CD4-positive, alpha-beta memory T cell (primary cell): ENCODE data around the gene ABHD2. TPM values are rescaled to one million over a fixed set of nuclear protein-coding genes. Genes with fewer than 3 reads are reported as not detected.

Experiments used
- CTCF ChIA-PET: fragments of 350-600 bp; sonication (Branson Sonifier 250); formaldehyde crosslinking; loops from one replicate; lab custom pipeline; 2021; ENCODE audit warnings: inconsistent platforms; ENCODE audit not compliant: partially characterized antibody; lab: Charles Lee
- POLR2A ChIA-PET: fragments of 350-600 bp; sonication (Branson Sonifier 250); formaldehyde crosslinking; loops from one replicate; lab custom pipeline; 2021; ENCODE audit not compliant: partially characterized antibody; lab: Charles Lee
- DNase-seq, 5 donors: peaks; one replicate each; pipeline versions ENCODE4 v3.0.0 to v3.0.0-alpha.2; 2020 to 2022; ENCODE audit warnings: mixed read lengths in 1 of 5
- H3K27ac ChIP-seq: one replicate; pipeline ENCODE4 v1.7.0; 2013; ENCODE audit warnings: low read depth, low read length
- H3K27me3 ChIP-seq: 2 replicates; pipeline ENCODE4 v1.7.0; 2013; ENCODE audit warnings: mild to moderate bottlenecking, low read length, moderate library complexity; ENCODE audit not compliant: insufficient read depth
- H3K36me3 ChIP-seq: 2 replicates; pipeline ENCODE4 v1.7.0; 2013; ENCODE audit warnings: mild to moderate bottlenecking, low read length, moderate library complexity; ENCODE audit not compliant: insufficient read depth
- H3K4me1 ChIP-seq: 2 replicates; pipeline ENCODE4 v1.7.0; 2013; ENCODE audit warnings: mild to moderate bottlenecking, low read length, moderate library complexity; ENCODE audit not compliant: insufficient read depth
- H3K4me3 ChIP-seq, 2 donors: one replicate each; pipeline ENCODE4 v1.7.0; 2013; ENCODE audit warnings: low read length in 2 of 2, mild to moderate bottlenecking in 1 of 2
- H3K9me3 ChIP-seq, 2 donors: one replicate each; pipeline ENCODE4 v1.7.0; 2013; ENCODE audit warnings: low read length in 2 of 2, control low read depth in 1 of 2; ENCODE audit not compliant: control insufficient read depth in 1 of 2
- H3K27ac Mint-ChIP-seq, 7 donors: one replicate each; pipeline ENCODE4 v1.8.0; 2020 to 2021; ENCODE audit warnings: mixed read lengths in 7 of 7, mild to moderate bottlenecking in 6 of 7, inconsistent platforms in 3 of 7, moderate library complexity in 3 of 7
- H3K27me3 Mint-ChIP-seq, 2 donors: one replicate each; pipeline ENCODE4 v1.8.0; 2020 to 2021; ENCODE audit warnings: mixed read lengths in 2 of 2
- H3K36me3 Mint-ChIP-seq, 2 donors: one replicate each; pipeline ENCODE4 v1.8.0; 2020 to 2021; ENCODE audit warnings: mixed read lengths in 2 of 2, inconsistent platforms in 1 of 2, mild to moderate bottlenecking in 1 of 2
- H3K4me1 Mint-ChIP-seq, 4 donors: one replicate each; pipeline ENCODE4 v1.8.0; 2020 to 2021; ENCODE audit warnings: mixed read lengths in 4 of 4, mild to moderate bottlenecking in 1 of 4
- H3K4me3 Mint-ChIP-seq, 8 donors: one replicate each; pipeline ENCODE4 v1.8.0; 2020 to 2021; ENCODE audit warnings: mixed read lengths in 8 of 8, mild to moderate bottlenecking in 7 of 8, moderate library complexity in 6 of 8, inconsistent platforms in 3 of 8
- H3K9me3 Mint-ChIP-seq, 8 donors: one replicate each; pipeline ENCODE4 v1.8.0; 2020 to 2021; ENCODE audit warnings: mixed read lengths in 8 of 8, mild to moderate bottlenecking in 5 of 8, inconsistent platforms in 3 of 8, moderate library complexity in 1 of 8
- intact Hi-C: fragments of 100-400 bp; cut with micrococcal nuclease; formaldehyde crosslinking; loops from one replicate; pipeline ENCODE4 v1.15.1; 2023
- polyA plus RNA-seq, 2 donors: library from polyadenylated mRNA; unstranded; fragments of 300-500 nt; fragmentation: Illumina TruSeq; gene quantifications; one replicate each; pipeline ENCODE4 v1.2.3, GENCODE V29; 2021
- total RNA-seq, 2 experiments: library from RNA; stranded (reverse); gene quantifications; one replicate each; pipeline ENCODE4 v1.2.3, GENCODE V29; 2021

ABHD2 gene
- total and polyA plus RNA-seq, 4 experiments from 2014 or later, result 12.7 to 68.9 (median 46.6) TPM

GRCh38 chr15:89111961-89112340 lies 23.7 kb downstream of the ABHD2 start:
- CTCF ChIA-PET, result interaction anchor here (1.4 to 2.6 kb wide), 6 partner anchors 21 to 214 kb away, joined by 3 to 12 read pairs (median 6); partner anchors contain the start of gene ABHD2
- peaks cover 20 to 36% of the 10 kb centered on the region in 2 donors for H3K36me3 Mint-ChIP-seq
- intact Hi-C loops, result no loop called here
- H3K4me1 Mint-ChIP-seq, result peaks cover 27 to 50% (median 34%) of the 10 kb centered on the region in 4 donors
- no peaks in the 10 kb centered on the region for H3K27me3 Mint-ChIP-seq
- POLR2A ChIA-PET, result interaction anchor here (0.8 to 2.5 kb wide), 2 partner anchors 21 to 23 kb away, joined by 3 to 8 read pairs; partner anchors contain the start of gene ABHD2
- H3K27ac Mint-ChIP-seq, result peak overlapping the region in 1 of 7 donors; percentile 78
- H3K27ac ChIP-seq, result no peak overlapping the region
- peaks cover 14% of the 10 kb centered on the region for H3K36me3 ChIP-seq
- H3K9me3 Mint-ChIP-seq, result no peaks in the 10 kb centered on the region
- no peak for DNase-seq
- H3K4me1 ChIP-seq, result peaks cover 25% of the 10 kb centered on the region
- no peaks in the 10 kb centered on the region for H3K27me3 ChIP-seq
- peak overlapping the region in 1 of 8 donors; percentile 50 for H3K4me3 Mint-ChIP-seq
- no peak overlapping the region for H3K4me3 ChIP-seq
- H3K9me3 ChIP-seq, result no peaks in the 10 kb centered on the region

DNA sequence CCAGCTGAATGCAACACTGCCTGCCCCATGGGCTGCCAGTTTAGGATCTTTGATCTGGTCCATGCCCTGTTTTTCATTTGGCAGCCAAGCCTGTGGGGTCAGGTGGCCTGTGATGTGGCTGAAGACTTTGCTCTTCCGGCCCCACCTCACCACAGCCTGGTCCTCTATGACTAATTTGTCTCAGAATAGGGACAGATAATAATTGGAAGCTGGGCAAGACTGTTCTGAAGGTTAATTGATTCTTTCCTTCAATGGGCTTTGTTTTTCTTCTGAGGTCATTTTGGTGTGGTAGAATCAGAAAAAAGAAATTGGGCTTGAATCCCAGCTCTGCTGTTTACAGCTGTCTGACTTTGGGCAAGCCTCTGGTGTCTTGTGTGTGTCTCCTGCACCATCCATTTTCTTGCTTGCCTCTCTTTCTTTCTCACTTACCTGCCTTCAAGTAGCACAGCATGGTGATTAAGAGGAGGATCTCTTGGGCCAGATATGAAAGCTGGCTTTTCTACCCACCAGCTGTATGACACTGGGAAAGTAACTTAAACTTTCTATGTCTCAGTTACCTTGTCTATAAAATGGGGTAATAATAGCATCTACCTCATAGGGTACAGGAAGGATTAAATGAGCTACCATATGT lies 24.2 kb downstream of the ABHD2 start:
- no peaks in the 10 kb centered on the region for H3K27me3 ChIP-seq
- Mint-ChIP-seq H3K4me1 (peaks cover 23 to 46% (median 33%) of the 10 kb centered on the region in 4 donors), H3K36me3 (peaks cover 22 to 40% of the 10 kb centered on the region in 2 donors), H3K27ac (peak overlapping the region; percentile 24 to 78 (median 48)), H3K4me3 (peak overlapping the region in 3 of 8 donors; percentile 10 to 50 (median 46)), H3K27me3 (no peaks in the 10 kb centered on the region), H3K9me3 (no peaks in the 10 kb centered on the region)
- H3K9me3 ChIP-seq, result no peaks in the 10 kb centered on the region
- CTCF ChIA-PET, result interaction anchor here (0.8 to 3.4 kb wide), 9 partner anchors 15 to 208 kb away, joined by 3 to 32 read pairs (median 4); partner anchors contain the start of gene ABHD2
- intact Hi-C loops, result no loop called here
- H3K36me3 ChIP-seq, result peaks cover 17% of the 10 kb centered on the region
- H3K4me1 ChIP-seq, result peaks cover 25% of the 10 kb centered on the region
- no peak overlapping the region for H3K4me3 ChIP-seq
- H3K27ac ChIP-seq, result no peak overlapping the region
- POLR2A ChIA-PET, result interaction anchor here (0.8 to 2.5 kb wide), 2 partner anchors 22 to 24 kb away, joined by 3 to 8 read pairs; partner anchors contain the start of gene ABHD2
- DNase-seq, result no peak

- POLR2A ChIA-PET, result interaction anchor here (1.5 kb wide), 1 partner anchor 25 kb away, joined by 4 read pairs; the partner anchor contains the start of gene ABHD2
- Histone ChIP-seq H3K36me3 (peaks cover 22% of the 10 kb centered on the region), H3K4me3 (no peak overlapping the region), H3K4me1 (peaks cover 25% of the 10 kb centered on the region), H3K27ac (no peak overlapping the region), H3K27me3 (no peaks in the 10 kb centered on the region), H3K9me3 (no peaks in the 10 kb centered on the region)
- CTCF ChIA-PET, result interaction anchor here (0.8 to 3.4 kb wide), 11 partner anchors 14 to 209 kb away, joined by 3 to 32 read pairs (median 4); partner anchors contain the start of gene ABHD2
- Mint-ChIP-seq H3K4me1 (peaks cover 22 to 43% (median 33%) of the 10 kb centered on the region in 4 donors), H3K9me3 (no peaks in the 10 kb centered on the region), H3K27me3 (no peaks in the 10 kb centered on the region), H3K36me3 (peaks cover 26 to 50% of the 10 kb centered on the region in 2 donors), H3K27ac (peak overlapping the region in 4 of 7 donors; percentile 3 to 70 (median 12)), H3K4me3 (no peak overlapping the region)
- DNase-seq, result no peak
- intact Hi-C loops, result no loop called here
Observed at GRCh38 chr15:89113296-89114024, 25.2 kb downstream of the ABHD2 start.

DNA sequence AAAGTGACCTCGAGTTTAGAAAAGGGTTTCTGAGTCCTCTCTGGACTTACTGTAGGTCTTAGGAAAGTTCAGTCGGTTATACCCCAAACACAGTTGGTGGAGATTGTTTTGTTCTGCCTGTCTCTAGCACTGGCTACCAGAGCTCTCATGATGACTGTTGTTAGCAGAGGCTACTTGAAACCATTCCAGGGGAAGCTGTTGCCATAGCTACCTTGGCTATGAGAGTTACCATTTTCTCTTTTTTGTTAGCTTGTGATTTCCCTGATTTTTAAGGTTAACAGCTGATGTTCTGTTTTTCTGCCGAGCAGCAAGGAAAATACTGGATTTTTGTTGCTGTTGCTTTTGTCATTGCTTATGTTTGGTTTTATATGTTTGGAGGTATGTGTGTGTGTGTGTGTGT lies 26.7 kb downstream of the ABHD2 start:
- Mint-ChIP-seq H3K9me3 (no peaks in the 10 kb centered on the region), H3K27me3 (no peaks in the 10 kb centered on the region), H3K27ac (peak overlapping the region in 5 of 7 donors; percentile 31 to 65 (median 44)), H3K36me3 (peaks cover 42 to 65% of the 10 kb centered on the region in 2 donors), H3K4me3 (no peak overlapping the region), H3K4me1 (peaks cover 22 to 39% (median 31%) of the 10 kb centered on the region in 4 donors)
- ChIA-PET CTCF (interaction anchor here (1.1 to 3.4 kb wide), 7 partner anchors 9 to 63 kb away, joined by 3 to 32 read pairs (median 4); no protein-coding TSS in a partner anchor), POLR2A (interaction anchor here (1.0 to 1.6 kb wide), 3 partner anchors 9 to 27 kb away, joined by 3 to 6 read pairs (median 4); partner anchors contain the start of gene ABHD2)
- H3K27ac ChIP-seq, result no peak overlapping the region
- H3K27me3 ChIP-seq, result no peaks in the 10 kb centered on the region
- H3K9me3 ChIP-seq, result no peaks in the 10 kb centered on the region
- peaks cover 22% of the 10 kb centered on the region for H3K36me3 ChIP-seq
- intact Hi-C loops, result no loop called here
- H3K4me1 ChIP-seq, result peaks cover 18% of the 10 kb centered on the region
- no peak overlapping the region for H3K4me3 ChIP-seq
- no peak for DNase-seq

DNA sequence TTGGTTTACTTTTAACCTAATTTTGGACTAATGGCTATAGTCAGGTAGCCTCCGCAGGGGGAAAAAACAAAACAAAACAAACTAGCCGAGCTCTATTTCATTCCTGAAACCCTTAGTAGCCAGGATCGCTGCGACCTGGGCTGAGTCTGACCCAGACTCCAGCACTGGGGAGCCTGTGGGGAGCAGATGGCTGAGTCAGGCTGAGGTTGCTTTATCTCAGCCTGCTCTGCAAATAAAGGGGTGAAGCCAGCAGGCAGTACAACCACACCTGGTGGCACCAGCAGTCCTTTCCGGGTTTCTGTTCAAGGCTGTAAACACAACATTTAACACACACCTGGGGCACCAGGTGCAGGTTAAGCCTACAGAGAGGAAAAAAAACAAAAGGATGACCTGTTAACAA lies 27.3 kb downstream of the ABHD2 start:
- H3K27me3 Mint-ChIP-seq, result no peaks in the 10 kb centered on the region
- H3K9me3 ChIP-seq, result no peaks in the 10 kb centered on the region
- H3K4me3 Mint-ChIP-seq, result no peak overlapping the region
- peaks cover 22% of the 10 kb centered on the region for H3K36me3 ChIP-seq
- POLR2A ChIA-PET, result interaction anchor here (0.6 to 1.6 kb wide), 2 partner anchors 25 to 208 kb away, joined by 3 to 6 read pairs; no protein-coding TSS in a partner anchor
- no peaks in the 10 kb centered on the region for H3K27me3 ChIP-seq
- peaks cover 18% of the 10 kb centered on the region for H3K4me1 ChIP-seq
- peaks cover 43 to 68% of the 10 kb centered on the region in 2 donors for H3K36me3 Mint-ChIP-seq
- H3K27ac ChIP-seq, result no peak overlapping the region
- CTCF ChIA-PET, result interaction anchor here (0.9 to 3.4 kb wide), 6 partner anchors 12 to 63 kb away, joined by 3 to 32 read pairs (median 5); no protein-coding TSS in a partner anchor
- no peak overlapping the region for H3K27ac Mint-ChIP-seq
- H3K4me1 Mint-ChIP-seq, result peaks cover 20 to 36% (median 28%) of the 10 kb centered on the region in 4 donors
- intact Hi-C loops, result no loop called here
- H3K4me3 ChIP-seq, result no peak overlapping the region
- DNase-seq, result no peak
- H3K9me3 Mint-ChIP-seq, result no peaks in the 10 kb centered on the region

- H3K9me3 ChIP-seq, result no peaks in the 10 kb centered on the region
- CTCF ChIA-PET, result interaction anchor here (0.9 kb wide), 1 partner anchor 11 kb away, joined by 3 read pairs; no protein-coding TSS in a partner anchor
- peaks cover 19 to 29% (median 24%) of the 10 kb centered on the region in 4 donors for H3K4me1 Mint-ChIP-seq
- peaks cover 30% of the 10 kb centered on the region for H3K36me3 ChIP-seq
- no peaks in the 10 kb centered on the region for H3K9me3 Mint-ChIP-seq
- no peaks in the 10 kb centered on the region for H3K27me3 ChIP-seq
- peak overlapping the region in 3 of 7 donors; percentile 15 to 68 (median 22) for H3K27ac Mint-ChIP-seq
- H3K4me3 ChIP-seq, result no peak overlapping the region
- no peaks in the 10 kb centered on the region for H3K27me3 Mint-ChIP-seq
- intact Hi-C loops, result no loop called here
- H3K4me3 Mint-ChIP-seq, result no peak overlapping the region
- POLR2A ChIA-PET, result interaction anchor here (1.6 kb wide), 1 partner anchor 25 kb away, joined by 6 read pairs; no protein-coding TSS in a partner anchor
- DNase-seq, result no peak
- H3K4me1 ChIP-seq, result peaks cover 16% of the 10 kb centered on the region
- peaks cover 47 to 76% of the 10 kb centered on the region in 2 donors for H3K36me3 Mint-ChIP-seq
- no peak overlapping the region for H3K27ac ChIP-seq
Observed at GRCh38 chr15:89116404-89116803, 28.1 kb downstream of the ABHD2 start.
